NCI-H345 (cell line): Measurements from ENCODE around the gene KLHL40.

ENCODE experiments used
- DNase-seq: peaks from one replicate; lab custom pipeline; 2025; lab: John Stamatoyannopoulos, UW

KLHL40 gene

GRCh38 chr3:42689421-42690014 lies 4.2 kb downstream of the KLHL40 start:
- DNase-seq: no peak

- DNase-seq: no peak
Measured at GRCh38 chr3:42690191-42690590, 4.9 kb downstream of the KLHL40 start.

- DNase-seq: no peak
Measured at GRCh38 chr3:42690766-42691680, 5.7 kb downstream of the KLHL40 start.

- no peak for DNase-seq
Measured at GRCh38 chr3:42691816-42692666, 6.7 kb downstream of the KLHL40 start.

- no peak for DNase-seq
Measured at GRCh38 chr3:42692667-42693529, 7.6 kb downstream of the KLHL40 start.

GRCh38 chr3:42693530-42693930 lies 8.2 kb downstream of the KLHL40 start:
- DNase-seq: no peak

- DNase-seq: no peak
Measured at GRCh38 chr3:42694366-42694765, 9.0 kb downstream of the KLHL40 start.

GRCh38 chr3:42696356-42697288 lies 11.3 kb downstream of the KLHL40 start:
- no peak for DNase-seq

- DNase-seq: no peak
Measured at GRCh38 chr3:42697289-42698051, 12.1 kb downstream of the KLHL40 start.

GRCh38 chr3:42698216-42698910 lies 13.0 kb downstream of the KLHL40 start:
- DNase-seq: no peak

- no peak for DNase-seq
Measured at GRCh38 chr3:42698911-42699230, 13.5 kb downstream of the KLHL40 start.

- no peak for DNase-seq
Measured at GRCh38 chr3:42699511-42699971, 14.2 kb downstream of the KLHL40 start.

GRCh38 chr3:42700366-42701288 lies 15.3 kb downstream of the KLHL40 start:
- no peak for DNase-seq

GRCh38 chr3:42701371-42702065 lies 16.2 kb downstream of the KLHL40 start:
- no peak for DNase-seq

GRCh38 chr3:42702066-42702951 lies 17.0 kb downstream of the KLHL40 start, which contains the start of gene HHATL:
TSS of gene HHATL (minus strand) at chr3:42702798. CDS start at chr3:42700826, 1,972 bp downstream.
- no peak for DNase-seq
